Measurements from ENCODE around the gene CBY3.
"Not testable (repeated sequence)": the region's sequence is repeated elsewhere in the genome, so short reads cannot be mapped to it uniquely, and the experiment has no call there.

CBY3 gene

DNA sequence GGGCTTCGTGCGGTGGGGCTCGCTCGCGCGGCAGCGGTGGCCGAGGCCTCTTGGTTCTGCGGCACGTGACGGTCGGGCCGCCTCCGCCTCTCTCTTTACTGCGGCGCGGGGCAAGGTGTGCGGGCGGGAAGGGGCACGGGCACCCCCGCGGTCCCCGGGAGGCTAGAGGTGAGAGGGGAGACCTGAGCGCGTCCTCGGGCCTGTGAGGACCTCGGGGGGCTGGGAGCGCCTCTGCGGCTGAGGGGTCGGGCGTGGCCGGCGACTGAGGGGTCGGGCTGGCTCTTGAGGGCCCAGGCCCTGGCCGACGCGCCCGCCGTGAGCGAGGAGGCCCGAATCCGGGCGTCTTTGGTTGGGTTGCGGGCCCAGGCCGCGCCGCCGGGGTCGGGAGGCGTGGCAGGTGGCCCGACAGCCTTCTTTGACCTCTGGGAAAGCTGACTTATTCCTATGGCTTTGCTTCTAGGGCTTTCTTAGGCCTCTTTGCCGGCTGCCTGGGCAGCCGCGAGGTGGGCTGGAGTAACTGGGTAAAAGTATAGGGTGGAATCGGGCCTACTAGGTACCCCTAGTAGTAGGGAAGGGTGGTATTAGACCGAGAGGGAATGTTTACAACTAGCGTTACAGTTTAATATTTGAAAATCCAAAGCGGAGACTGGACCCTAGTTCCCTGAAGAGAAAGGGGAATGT lies 18.2 kb upstream of the CBY3 start, which contains the start of gene CANX:
Gene CANX, plus strand, starts transcription at position 33 of the 681 bp plus-strand sequence. CDS start 6,715 bp downstream, outside the sequence.
- H3K27ac ChIP-seq (ENCODE audit: low read length) = peak within 1 kb of the TSS; percentile 93
- peaks cover 31% of the 10 kb centered on the region for H3K36me3 ChIP-seq (ENCODE audit: insufficient read depth, low read length)
- H3K9ac ChIP-seq (ENCODE audit: low read depth, low read length) = peak within 1 kb of the TSS; percentile 98
- peaks cover 51% of the 10 kb centered on the region for H3K4me1 ChIP-seq (ENCODE audit: insufficient read depth, low read length)
- H3K9me3 ChIP-seq (ENCODE audit: insufficient read depth, low read length, severe bottlenecking) = no peaks in the 10 kb centered on the region
- ATAC-seq (ENCODE audit: insufficient read depth, low read depth) (no peak), DNase-seq (no peak)
- peak within 1 kb of the TSS; percentile 81 for H2AFZ ChIP-seq (ENCODE audit: low read depth, low read length)
- peaks cover 65% of the 10 kb centered on the region for H3K79me2 ChIP-seq (ENCODE audit: insufficient read depth, low read length)
- peak within 1 kb of the TSS; percentile 74 for H3K4me2 ChIP-seq (ENCODE audit: insufficient read depth, low read length)
- peak within 1 kb of the TSS; percentile 77 to 93 for H3K4me3 ChIP-seq (ENCODE audit: low read depth in 1 of 2, low read length in 2 of 2)
- peaks cover 34% of the 10 kb centered on the region for H4K20me1 ChIP-seq (ENCODE audit: insufficient read depth, low read length)
- no peaks in the 10 kb centered on the region for H3K27me3 ChIP-seq (ENCODE audit: insufficient read depth, low read length, poor library complexity)
- TF ChIP-seq, protein P1, sequence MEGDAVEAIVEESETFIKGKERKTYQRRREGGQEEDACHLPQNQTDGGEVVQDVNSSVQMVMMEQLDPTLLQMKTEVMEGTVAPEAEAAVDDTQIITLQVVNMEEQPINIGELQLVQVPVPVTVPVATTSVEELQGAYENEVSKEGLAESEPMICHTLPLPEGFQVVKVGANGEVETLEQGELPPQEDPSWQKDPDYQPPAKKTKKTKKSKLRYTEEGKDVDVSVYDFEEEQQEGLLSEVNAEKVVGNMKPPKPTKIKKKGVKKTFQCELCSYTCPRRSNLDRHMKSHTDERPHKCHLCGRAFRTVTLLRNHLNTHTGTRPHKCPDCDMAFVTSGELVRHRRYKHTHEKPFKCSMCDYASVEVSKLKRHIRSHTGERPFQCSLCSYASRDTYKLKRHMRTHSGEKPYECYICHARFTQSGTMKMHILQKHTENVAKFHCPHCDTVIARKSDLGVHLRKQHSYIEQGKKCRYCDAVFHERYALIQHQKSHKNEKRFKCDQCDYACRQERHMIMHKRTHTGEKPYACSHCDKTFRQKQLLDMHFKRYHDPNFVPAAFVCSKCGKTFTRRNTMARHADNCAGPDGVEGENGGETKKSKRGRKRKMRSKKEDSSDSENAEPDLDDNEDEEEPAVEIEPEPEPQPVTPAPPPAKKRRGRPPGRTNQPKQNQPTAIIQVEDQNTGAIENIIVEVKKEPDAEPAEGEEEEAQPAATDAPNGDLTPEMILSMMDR (IDR thresholded peaks at IDR 0.05; ENCODE audit: borderline replicate concordance, extremely low read depth, low read length, poor library complexity, severe bottlenecking) = no peak
- no peak for TF ChIP-seq EZH2 (IDR thresholded peaks at IDR 0.05; ENCODE audit: borderline replicate concordance, low read depth, low read length, severe bottlenecking)

GRCh38 chr5:179697993-179698934 lies 17.4 kb upstream of the CBY3 start:
- Histone ChIP-seq H4K20me1 (ENCODE audit: insufficient read depth, low read length) (peaks cover 26% of the 10 kb centered on the region), H3K9me3 (ENCODE audit: insufficient read depth, low read length, severe bottlenecking) (no peaks in the 10 kb centered on the region), H3K79me2 (ENCODE audit: insufficient read depth, low read length) (peaks cover 57% of the 10 kb centered on the region), H3K4me3 (ENCODE audit: low read depth in 1 of 2, low read length in 2 of 2) (peak overlapping the region; percentile 77 to 93), H3K36me3 (ENCODE audit: insufficient read depth, low read length) (peaks cover 23% of the 10 kb centered on the region), H2AFZ (ENCODE audit: low read depth, low read length) (peak overlapping the region; percentile 81), H3K9ac (ENCODE audit: low read depth, low read length) (peak overlapping the region; percentile 98), H3K27me3 (ENCODE audit: insufficient read depth, low read length, poor library complexity) (no peaks in the 10 kb centered on the region), H3K27ac (ENCODE audit: low read length) (peak overlapping the region; percentile 93), H3K4me2 (ENCODE audit: insufficient read depth, low read length) (peak overlapping the region; percentile 74), H3K4me1 (ENCODE audit: insufficient read depth, low read length) (peaks cover 46% of the 10 kb centered on the region)
- ATAC-seq (ENCODE audit: insufficient read depth, low read depth) = peak; percentile 90
- TF ChIP-seq, protein P1 (IDR thresholded peaks at IDR 0.05; ENCODE audit: borderline replicate concordance, extremely low read depth, low read length, poor library complexity, severe bottlenecking) = no peak
- no peak for TF ChIP-seq EZH2 (IDR thresholded peaks at IDR 0.05; ENCODE audit: borderline replicate concordance, low read depth, low read length, severe bottlenecking)
- peak; percentile 99 for DNase-seq

DNA sequence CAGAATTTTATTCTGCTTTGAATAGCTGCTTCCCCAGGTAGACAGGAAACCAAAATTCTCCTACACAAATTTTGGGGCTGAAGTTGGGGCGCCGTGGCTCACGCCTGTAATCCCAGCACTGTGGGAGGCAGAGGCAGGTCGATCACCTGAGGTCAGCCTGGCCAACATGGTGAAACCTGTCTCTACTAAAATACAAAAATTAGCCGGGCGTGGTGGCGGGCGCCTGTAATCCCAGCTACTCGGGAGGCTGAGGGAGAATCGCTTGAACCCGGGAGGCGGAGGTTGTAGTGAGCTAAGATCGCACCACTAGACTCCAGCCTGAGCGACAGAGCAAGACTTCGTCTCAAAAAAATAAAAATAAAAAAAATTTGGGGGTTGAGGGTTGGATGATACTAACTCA lies 16.7 kb upstream of the CBY3 start:
- not testable (repeated sequence) for ATAC-seq (ENCODE audit: insufficient read depth, low read depth); H3K27me3 ChIP-seq (ENCODE audit: insufficient read depth, low read length, poor library complexity); H3K9me3 ChIP-seq (ENCODE audit: insufficient read depth, low read length, severe bottlenecking); DNase-seq
- H4K20me1 ChIP-seq (ENCODE audit: insufficient read depth, low read length) = peaks cover 20% of the 10 kb centered on the region
- H3K4me2 ChIP-seq (ENCODE audit: insufficient read depth, low read length) = peak overlapping the region; percentile 74
- H3K36me3 ChIP-seq (ENCODE audit: insufficient read depth, low read length) = peaks cover 15% of the 10 kb centered on the region
- H2AFZ ChIP-seq (ENCODE audit: low read depth, low read length) = peak overlapping the region; percentile 81
- H3K79me2 ChIP-seq (ENCODE audit: insufficient read depth, low read length) = peaks cover 50% of the 10 kb centered on the region
- peaks cover 42% of the 10 kb centered on the region for H3K4me1 ChIP-seq (ENCODE audit: insufficient read depth, low read length)
- H3K4me3 ChIP-seq (ENCODE audit: low read depth in 1 of 2, low read length in 2 of 2) = peak overlapping the region; percentile 70 to 77; a peak in 3 of 4 replicates
- peak overlapping the region; percentile 86 for H3K9ac ChIP-seq (ENCODE audit: low read depth, low read length)
- H3K27ac ChIP-seq (ENCODE audit: low read length) = peak overlapping the region; percentile 93

Measured in DND-41 (cell line).